ENCODE results near the gene ALPK3. TPM values are rescaled to one million over a fixed set of nuclear protein-coding genes. Genes with fewer than 3 reads are reported as not detected.

ALPK3 gene
- total RNA-seq, 2 donors from 2014 or later, result 7.8 to 15.8 TPM

DNA sequence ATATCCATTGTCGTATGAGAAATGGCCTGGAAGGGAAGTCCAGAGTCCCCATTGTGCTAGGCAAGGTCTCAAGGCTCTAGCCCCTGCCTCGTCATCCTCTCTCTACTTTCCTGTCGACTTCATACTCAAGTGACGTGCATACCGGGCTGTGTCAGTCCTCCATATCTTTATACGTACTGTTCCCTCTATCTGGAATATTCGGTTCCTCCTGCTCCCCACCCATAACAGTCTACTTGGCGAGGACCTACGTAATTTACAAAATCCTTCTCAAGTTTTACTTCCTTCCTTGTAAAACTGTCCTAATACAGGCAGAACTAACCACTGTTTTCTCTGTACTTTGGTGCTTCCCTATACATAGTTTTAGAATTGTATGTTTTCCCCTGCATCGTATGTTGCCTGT lies 2.2 kb upstream of the ALPK3 start:
- WGBS, 2 donors, result 73 to 87% methylated on average over 10 of the region's 10 CpGs
- TF ChIP-seq POLR2A (IDR thresholded peaks at IDR 0.05) (no peak), CTCF (IDR thresholded peaks at IDR 0.05) (no peak)
- no peak for ATAC-seq

GRCh38 chr15:84817466-84818081 lies 418 bp downstream of the ALPK3 start:
- H3K27ac ChIP-seq, result peak overlapping the region; percentile 76 to 82 (median 79)
- no peaks in the 10 kb centered on the region for H3K9me3 ChIP-seq
- ATAC-seq (peak; percentile 47), DNase-seq (no peak)
- intact Hi-C loops (cut with DNase I), result no loop called here
- TF ChIP-seq POLR2A (IDR thresholded peaks at IDR 0.05), result no peak
- peak in 1 of 7 experiments; percentile 27 for TF ChIP-seq CTCF (IDR thresholded peaks at IDR 0.05)
- WGBS, 2 donors, result 29 to 79% methylated on average over 3 to 22 of the region's 27 CpGs
- H3K4me3 ChIP-seq, result no peak overlapping the region
- no peaks in the 10 kb centered on the region for H3K36me3 ChIP-seq (replicated peaks in 1 of 2; ENCODE audit: insufficient read depth in 1 of 2, low read depth in 2 of 2)
- no peaks in the 10 kb centered on the region for H3K27me3 ChIP-seq
- H3K4me1 ChIP-seq, result peaks cover 28% of the 10 kb centered on the region

More for the DNA sequence above, 2.2 kb upstream of the ALPK3 start:
- no peak overlapping the region for H3K27ac ChIP-seq
- H3K9me3 ChIP-seq, result no peaks in the 10 kb centered on the region
- no peaks in the 10 kb centered on the region for H3K36me3 ChIP-seq (replicated peaks in 1 of 2; ENCODE audit: insufficient read depth in 1 of 2, low read depth in 2 of 2)
- intact Hi-C loops (cut with DNase I), result no loop called here
- no peak for DNase-seq
- no peak overlapping the region for H3K4me3 ChIP-seq
- H3K27me3 ChIP-seq, result no peaks in the 10 kb centered on the region
- peaks cover 25% of the 10 kb centered on the region for H3K4me1 ChIP-seq

DNA sequence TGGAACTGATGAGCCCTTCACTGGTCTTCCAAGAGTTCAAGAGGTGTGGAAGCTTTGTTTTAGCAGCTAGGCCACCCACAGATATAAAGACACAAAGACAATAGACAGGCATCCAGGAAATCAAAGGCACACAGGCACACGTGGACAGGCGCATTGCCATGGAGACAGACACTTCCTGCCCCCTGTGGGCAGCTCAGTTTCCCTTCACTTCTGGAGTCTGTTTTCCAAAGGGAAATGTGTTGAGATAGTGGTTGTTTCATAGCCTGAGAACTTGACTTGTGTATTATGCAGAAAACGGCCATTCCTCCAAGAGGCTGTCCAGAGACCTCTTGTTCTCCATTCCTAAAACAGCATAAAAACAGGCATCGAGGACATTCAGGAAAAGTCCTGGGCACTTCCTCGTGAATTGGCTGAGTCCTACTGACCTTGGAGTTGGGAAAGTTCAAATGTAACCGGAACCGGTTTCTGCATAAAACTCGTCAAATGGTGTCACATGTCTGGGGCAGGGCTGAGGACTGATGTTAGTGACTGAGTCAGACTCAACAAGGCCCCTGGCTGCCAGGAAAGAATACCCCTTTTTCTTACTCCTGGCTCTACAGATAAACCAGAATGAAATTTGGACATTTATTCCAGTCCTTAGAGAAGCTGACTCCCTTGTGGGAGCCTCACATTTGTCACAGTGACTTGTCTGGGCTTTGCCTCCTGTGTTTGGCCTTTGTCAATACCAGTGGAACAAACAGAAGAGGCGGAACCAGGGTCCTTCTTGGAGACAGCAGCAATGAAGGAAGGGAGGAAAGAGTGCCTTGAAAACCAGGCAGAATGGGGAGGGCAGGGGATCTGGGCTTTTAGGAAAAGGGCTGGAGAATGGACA lies 1.3 kb downstream of the ALPK3 start:
- WGBS, 2 donors, result 18 to 28% methylated on average over 9 of the region's 9 CpGs
- Histone ChIP-seq H3K4me3 (no peak overlapping the region), H3K4me1 (peaks cover 28% of the 10 kb centered on the region), H3K36me3 (replicated peaks in 1 of 2; ENCODE audit: insufficient read depth in 1 of 2, low read depth in 2 of 2) (no peaks in the 10 kb centered on the region), H3K27me3 (no peaks in the 10 kb centered on the region), H3K9me3 (no peaks in the 10 kb centered on the region), H3K27ac (peak overlapping the region; percentile 76 to 82 (median 79))
- DNase-seq, result peak; percentile 50 to 83 (median 72)
- TF ChIP-seq POLR2A (IDR thresholded peaks at IDR 0.05) (peak in 2 of 3 donors; percentile 26 to 29), CTCF (IDR thresholded peaks at IDR 0.05) (peak in 1 of 7 experiments; percentile 3)
- intact Hi-C loops (cut with DNase I), result no loop called here
- ATAC-seq, result peak; percentile 75

DNA sequence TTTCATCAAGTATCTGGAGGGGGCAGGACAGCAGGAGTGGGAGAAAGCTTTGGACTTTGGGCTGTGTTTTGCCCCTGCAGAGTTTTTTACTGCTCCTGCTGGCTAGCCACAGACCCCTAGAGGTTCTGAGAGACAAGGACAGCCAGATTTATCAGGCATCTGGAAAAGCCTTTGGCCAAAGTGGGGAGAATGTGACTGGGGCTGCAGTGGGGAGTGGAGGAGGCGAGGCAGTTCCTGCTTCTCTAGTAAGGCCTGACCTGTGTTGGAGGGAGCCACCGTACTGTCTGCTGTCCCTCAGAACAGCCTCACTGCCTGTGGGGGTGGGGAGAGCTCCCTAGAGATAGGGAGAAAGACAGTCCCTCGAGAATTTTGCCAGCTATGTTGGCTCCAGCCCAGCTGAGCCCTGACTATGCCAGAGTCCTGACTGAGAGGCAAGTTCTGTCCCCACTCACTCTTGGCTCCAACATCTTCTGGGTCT lies 2.2 kb downstream of the ALPK3 start:
- Histone ChIP-seq H3K27ac (peak overlapping the region; percentile 76 to 82 (median 79)), H3K4me1 (peaks cover 28% of the 10 kb centered on the region), H3K9me3 (no peaks in the 10 kb centered on the region), H3K27me3 (no peaks in the 10 kb centered on the region), H3K36me3 (replicated peaks in 1 of 2; ENCODE audit: insufficient read depth in 1 of 2, low read depth in 2 of 2) (no peaks in the 10 kb centered on the region), H3K4me3 (no peak overlapping the region)
- DNase-seq (peak in 2 of 4 donors; percentile 42 to 47), ATAC-seq (no peak)
- 43 to 45% methylated on average over 3 of the region's 3 CpGs for WGBS, 2 donors
- TF ChIP-seq POLR2A (IDR thresholded peaks at IDR 0.05) (no peak), CTCF (IDR thresholded peaks at IDR 0.05) (no peak)
- intact Hi-C loops (cut with DNase I), result no loop called here
